NB4 (cell line): ENCODE results near the gene MRPS35.
A peak's percentile ranks its signal among the peaks of the same experiment; 100 is the strongest.

Experiments
- DNase-seq: peaks from one replicate; pipeline ENCODE4 v3.0.0; 2010; ENCODE audit warnings: low read depth
- H3K4me3 ChIP-seq: one replicate; pipeline ENCODE4 v1.5.1; 2011; ENCODE audit warnings: mild to moderate bottlenecking, low read depth, low read length, moderate library complexity
- CTCF ChIP-seq: IDR thresholded peaks from one replicate; pipeline ENCODE4 v1.5.1; 2012; ENCODE audit warnings: low read depth, low read length
- MAX ChIP-seq: IDR thresholded peaks from 2 replicates; pipeline ENCODE4 v1.6.1; 2011; ENCODE audit warnings: low read depth, low read length
- MYC ChIP-seq: IDR thresholded peaks from 2 replicates; pipeline ENCODE4 v1.6.1; 2011; ENCODE audit warnings: low read depth, low read length
- POLR2A ChIP-seq: IDR thresholded peaks from 2 replicates; pipeline ENCODE4 v1.6.1; 2011; ENCODE audit warnings: mild to moderate bottlenecking; ENCODE audit not compliant: insufficient read length; ENCODE audit errors: extremely low read depth

The MRPS35 gene

GRCh38 chr12:27785882-27786570 is 75.4 kb downstream of the MRPS35 start:
- TF ChIP-seq CTCF (no peak), MAX (0 out of 2 replicates have a peak, but pooled peaks have one; percentile 15)
- DNase-seq: peak; percentile 85
- no peak overlapping the region for H3K4me3 ChIP-seq

- TF ChIP-seq POLR2A: no peak
- TF ChIP-seq MYC: no peak
- TF ChIP-seq CTCF: no peak
- TF ChIP-seq MAX: no peak
- no peak overlapping the region for H3K4me3 ChIP-seq
- DNase-seq: no peak
Measured at GRCh38 chr12:27787559-27787958, 76.9 kb downstream of the MRPS35 start.

- DNase-seq: no peak
- no peak overlapping the region for H3K4me3 ChIP-seq
- TF ChIP-seq POLR2A (no peak), CTCF (no peak), MYC (no peak), MAX (no peak)
Measured at GRCh38 chr12:27790179-27790578, 79.5 kb downstream of the MRPS35 start.

- no peak for DNase-seq
- TF ChIP-seq MYC (no peak), POLR2A (no peak), CTCF (no peak), MAX (no peak)
- no peak overlapping the region for H3K4me3 ChIP-seq
Measured at GRCh38 chr12:27794818-27795584, 84.4 kb downstream of the MRPS35 start.

- TF ChIP-seq MAX (no peak), POLR2A (no peak), CTCF (no peak), MYC (no peak)
- H3K4me3 ChIP-seq: no peak overlapping the region
- no peak for DNase-seq
Measured at GRCh38 chr12:27796128-27796527, 85.5 kb downstream of the MRPS35 start.
